ENCODE measurements around the gene PLEKHG2. TPM values are rescaled to one million over a fixed set of nuclear protein-coding genes. Genes with fewer than 3 reads are reported as not detected.

The PLEKHG2 gene
- total RNA-seq (2022; extraction: Qiagen RNA extraction; ENCODE audit: low read depth): 43.4 to 100 TPM (median 80.1 TPM) in 5 replicates

GRCh38 chr19:39412100-39412866 lies at the start of gene PLEKHG2:
PLEKHG2 (plus strand) TSS chr19:39412669; CDS start chr19:39414087, 1,418 bp downstream.

GRCh38 chr19:39390751-39391437 lies 21.6 kb upstream of the PLEKHG2 start, which contains the start of the genes MED29 and PAF1:
MED29 (plus strand) TSS chr19:39391378; CDS start chr19:39391423, 45 bp downstream.
PAF1 (minus strand) TSS chr19:39391106; CDS start chr19:39390864, 242 bp downstream.

GRCh38 chr19:39406656-39407409 lies 5.6 kb upstream of the PLEKHG2 start, which contains the start of gene ZFP36:
ZFP36 (plus strand) TSS chr19:39406847; CDS start chr19:39406905, 58 bp downstream.

DNA sequence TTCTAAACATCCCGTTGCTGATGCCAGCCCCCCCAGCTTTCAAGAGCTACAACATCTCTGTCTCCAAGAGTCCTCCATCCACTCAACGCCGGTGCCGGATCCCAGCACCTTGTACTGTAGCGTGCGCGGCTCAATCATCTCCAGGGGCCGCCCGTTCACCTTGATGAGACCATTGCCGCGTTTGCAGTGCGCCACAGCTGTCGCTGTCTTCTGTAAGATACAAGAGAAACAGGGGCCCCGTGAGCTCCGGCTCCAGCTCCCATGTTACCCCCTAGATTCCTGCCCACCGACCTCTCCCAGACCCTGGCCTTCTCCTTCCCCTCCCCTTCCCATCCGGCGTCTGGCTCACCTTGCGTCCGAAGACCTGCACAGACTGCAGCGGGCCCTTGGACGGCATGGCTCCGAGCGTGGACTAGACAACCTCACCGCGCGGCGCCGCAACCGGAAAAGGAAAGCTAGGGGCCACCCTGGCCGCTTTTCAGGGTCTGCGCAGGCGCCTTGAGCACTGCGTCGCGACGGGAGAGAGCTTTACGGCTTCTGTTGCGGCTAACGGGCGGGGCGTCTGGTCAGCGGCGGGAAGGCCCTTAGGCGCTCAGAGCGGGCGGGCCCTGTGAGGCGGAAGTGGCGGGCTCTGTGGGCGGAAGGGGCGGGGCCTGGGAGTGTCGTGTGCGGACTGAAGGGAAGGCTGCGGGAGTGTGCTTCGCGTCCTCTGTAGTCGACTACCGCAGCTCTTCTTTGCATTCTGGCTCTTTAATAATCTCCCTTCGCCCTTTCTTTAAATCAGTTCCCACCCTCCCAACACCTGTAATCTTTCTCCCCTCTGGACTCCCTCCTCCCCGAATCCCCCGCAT lies 23.3 kb downstream of the PLEKHG2 start, which contains the start of gene RPS16:
RPS16 (minus strand) TSS at position 451 of the 851 bp plus-strand sequence; CDS start at position 397, 54 bp downstream.

GRCh38 chr19:39445196-39446111 lies 33.0 kb downstream of the PLEKHG2 start, which contains the start of gene SUPT5H:
SUPT5H (plus strand) TSS chr19:39445582; CDS start chr19:39445891, 309 bp downstream.

Other genes starting within 250 kb of the PLEKHG2 start
- 1.2 to 1.8 TPM (median 1.5 TPM) in 5 replicates for gene NCCRP1, start 215.7 kb upstream of the PLEKHG2 start, total RNA-seq (2022; extraction: Qiagen RNA extraction; ENCODE audit: low read depth)
- gene SYCN, start 208.4 kb upstream of the PLEKHG2 start, total RNA-seq (2022; extraction: Qiagen RNA extraction; ENCODE audit: low read depth): not detected in 5 replicates
- gene IFNL3, start 167.7 kb upstream of the PLEKHG2 start, total RNA-seq (2022; extraction: Qiagen RNA extraction; ENCODE audit: low read depth): not detected in 5 replicates
- gene IFNL4, start 163.8 kb upstream of the PLEKHG2 start, total RNA-seq (2022; extraction: Qiagen RNA extraction; ENCODE audit: low read depth): not detected in 5 replicates
- not detected in 5 replicates for gene IFNL2, start 144.3 kb upstream of the PLEKHG2 start, total RNA-seq (2022; extraction: Qiagen RNA extraction; ENCODE audit: low read depth)
- 0.30 TPM in 1 of 5 replicates, not detected in the others for gene IFNL1, start 116.3 kb upstream of the PLEKHG2 start, total RNA-seq (2022; extraction: Qiagen RNA extraction; ENCODE audit: low read depth)
- gene LRFN1, start 91.8 kb upstream of the PLEKHG2 start, total RNA-seq (2022; extraction: Qiagen RNA extraction; ENCODE audit: low read depth): 5.9 to 13.6 TPM (median 12.4 TPM) in 5 replicates
- 0.39 to 0.49 TPM in 2 of 5 replicates, not detected in the others for gene GMFG, start 76.6 kb upstream of the PLEKHG2 start, total RNA-seq (2022; extraction: Qiagen RNA extraction; ENCODE audit: low read depth)
- 90.7 to 196 TPM (median 187 TPM) in 5 replicates for gene SAMD4B, start 70.2 kb upstream of the PLEKHG2 start, total RNA-seq (2022; extraction: Qiagen RNA extraction; ENCODE audit: low read depth)
- gene PAF1, start 21.6 kb upstream of the PLEKHG2 start, total RNA-seq (2022; extraction: Qiagen RNA extraction; ENCODE audit: low read depth): 63.9 to 86.0 TPM (median 79.1 TPM) in 5 replicates
- 57.7 to 76.7 TPM (median 68.7 TPM) in 5 replicates for gene MED29, start 21.3 kb upstream of the PLEKHG2 start, total RNA-seq (2022; extraction: Qiagen RNA extraction; ENCODE audit: low read depth)
- 102 to 201 TPM (median 151 TPM) in 5 replicates for gene ZFP36, start 5.8 kb upstream of the PLEKHG2 start, total RNA-seq (2022; extraction: Qiagen RNA extraction; ENCODE audit: low read depth)
- 5,245 to 7,224 TPM (median 7,041 TPM) in 5 replicates for gene RPS16, start 23.3 kb downstream of the PLEKHG2 start, total RNA-seq (2022; extraction: Qiagen RNA extraction; ENCODE audit: low read depth)
- gene SUPT5H, start 32.9 kb downstream of the PLEKHG2 start, total RNA-seq (2022; extraction: Qiagen RNA extraction; ENCODE audit: low read depth): 140 to 214 TPM (median 201 TPM) in 5 replicates
- gene TIMM50, start 68.2 kb downstream of the PLEKHG2 start, total RNA-seq (2022; extraction: Qiagen RNA extraction; ENCODE audit: low read depth): 162 to 226 TPM (median 224 TPM) in 5 replicates
- gene DLL3, start 86.3 kb downstream of the PLEKHG2 start, total RNA-seq (2022; extraction: Qiagen RNA extraction; ENCODE audit: low read depth): 7.4 to 12.3 TPM (median 10.9 TPM) in 5 replicates
- not detected in 5 replicates for gene SELENOV, start 102.5 kb downstream of the PLEKHG2 start, total RNA-seq (2022; extraction: Qiagen RNA extraction; ENCODE audit: low read depth)
- gene EID2B, start 120.2 kb downstream of the PLEKHG2 start, total RNA-seq (2022; extraction: Qiagen RNA extraction; ENCODE audit: low read depth): 5.0 to 10.8 TPM (median 10.0 TPM) in 5 replicates
- gene EID2, start 127.5 kb downstream of the PLEKHG2 start, total RNA-seq (2022; extraction: Qiagen RNA extraction; ENCODE audit: low read depth): 36.7 to 52.9 TPM (median 46.4 TPM) in 5 replicates
- not detected in 5 replicates for gene LGALS13, start 189.9 kb downstream of the PLEKHG2 start, total RNA-seq (2022; extraction: Qiagen RNA extraction; ENCODE audit: low read depth)
- gene LGALS16, start 243.2 kb downstream of the PLEKHG2 start, total RNA-seq (2022; extraction: Qiagen RNA extraction; ENCODE audit: low read depth): not detected in 5 replicates